Psoas muscle (tissue), 8 donors: ENCODE data around the gene AUTS2. TPM values are rescaled to one million over a fixed set of nuclear protein-coding genes. Genes with fewer than 3 reads are reported as not detected.

Experiments used
- ATAC-seq, 4 donors: fragments of 200-7000 bp; cut with Tn5 transposase; one replicate each; pipeline ENCODE4 v1.9.1; 2020; ENCODE audit warnings: moderate library complexity in 3 of 4, mild to moderate bottlenecking in 2 of 4
- DNase-seq, 2 donors: peaks; one replicate each; pipeline ENCODE4 v3.0.0-alpha.2; 2020
- H3K27ac ChIP-seq: fragments of 200-600 bp; one replicate; pipeline ENCODE4 v1.8.0; 2022
- H3K27me3 ChIP-seq, 3 donors: fragments of 200-600 bp in 1 of 3; one replicate each; pipeline versions ENCODE4 v1.6.1 to v1.8.0; 2013 to 2022; ENCODE audit warnings: low read length in 2 of 3, mild to moderate bottlenecking in 2 of 3, moderate library complexity in 1 of 3; ENCODE audit not compliant: insufficient read depth in 3 of 3
- H3K36me3 ChIP-seq, 2 donors: fragments of 200-600 bp in 1 of 2; one replicate each; pipeline versions ENCODE4 v1.6.1 to v1.8.0; 2013 to 2022; ENCODE audit warnings: low read depth in 1 of 2, mild to moderate bottlenecking in 1 of 2, moderate library complexity in 1 of 2; ENCODE audit not compliant: insufficient read depth in 1 of 2
- H3K4me1 ChIP-seq: fragments of 200-600 bp; one replicate; pipeline ENCODE4 v1.8.0; 2022
- H3K4me3 ChIP-seq: fragments of 200-600 bp; one replicate; pipeline ENCODE4 v1.8.0; 2022; ENCODE audit warnings: mild to moderate bottlenecking
- H3K9me3 ChIP-seq: fragments of 200-600 bp; one replicate; pipeline ENCODE4 v1.8.0; 2022
- CTCF ChIP-seq: fragments of 200-600 bp; IDR thresholded peaks from one replicate; pipeline ENCODE4 v1.8.0; 2022; ENCODE audit warnings: antibody characterized with exemption
- WGBS, 3 donors: extraction: QIAGEN DNeasy Blood & Tissue Kit; methylation state at CpG; one replicate each; pipeline versions ENCODE4 v1.1.6 to v1.1.7; 2013; 5-methylcytosine and 5-hydroxymethylcytosine counted together
- intact Hi-C, 2 donors: fragments of 100-400 bp; cut with DNase I; formaldehyde crosslinking; loops; one replicate each; pipeline versions ENCODE4 v1.11.0 to v1.14.2; 2022
- polyA plus RNA-seq, 3 donors: library from polyadenylated mRNA; stranded (reverse); fragments of 200-250 nt; gene quantifications; one replicate each; pipeline ENCODE4 v1.2.3, GENCODE V29; 2013
- total RNA-seq, 4 donors: library from RNA; stranded (reverse); fragmentation: NEBNext Ultra II Directional in 2 of 4; extraction: Animal tissue kit (Norgen Biotek cat#: 25700) in 2 of 4; gene quantifications; one replicate each; pipeline versions ENCODE4 v1.2.1 to v1.2.4, GENCODE V29; 2021 to 2023
- donor health status: healthy with polysubstance abuse.
- donor health status: DM: no; HTN: no; CAD: no; lungs with moderate emphysema.
- donor health status: Bipolar disorder and iron deficiency.
- donor health status: healthy.
- donor health status: DM: yes; HTN: yes; CAD: no.
- donor health status: DM: no; HTN: no; CAD: no.
- donor health status: DM: no; HTN: no; CAD: no.
- donor health status: DM: yes; HTN: yes; CAD: no.

The AUTS2 gene
- total and polyA plus RNA-seq, 7 donors, result 5.0 to 33.5 (median 14.3) TPM

DNA sequence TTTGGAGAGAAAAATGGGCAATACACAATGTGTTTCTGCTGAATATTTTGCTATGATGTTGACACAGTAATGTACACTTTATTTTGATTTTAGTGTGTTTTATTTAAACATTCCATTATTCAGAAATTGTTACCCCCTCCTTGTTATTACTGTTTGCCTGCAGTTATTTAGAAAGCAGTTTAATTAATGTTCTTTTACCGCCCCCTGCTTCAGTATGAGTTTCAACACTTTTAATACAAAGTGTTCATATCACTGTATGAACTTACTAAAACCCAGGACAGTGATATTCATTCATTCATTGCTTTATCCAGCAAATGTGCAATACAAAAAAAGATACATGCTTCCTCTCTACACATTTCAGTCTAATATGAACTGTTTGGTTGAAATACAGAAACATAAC lies 159.3 kb downstream of the AUTS2 start:
- TF ChIP-seq CTCF, result no peak
- peaks cover 4% of the 10 kb centered on the region for H3K4me1 ChIP-seq
- no peak overlapping the region for H3K27ac ChIP-seq
- H3K27me3 ChIP-seq, result no peaks in the 10 kb centered on the region
- H3K9me3 ChIP-seq, result no peaks in the 10 kb centered on the region
- no peak for DNase-seq
- intact Hi-C loops, result no loop called here
- 85 to 100% (median 97%) methylated on average over 1 of the region's 1 CpG for WGBS, 3 donors
- no peak overlapping the region for H3K4me3 ChIP-seq
- no peak for ATAC-seq
- H3K36me3 ChIP-seq, result no peaks in the 10 kb centered on the region

DNA sequence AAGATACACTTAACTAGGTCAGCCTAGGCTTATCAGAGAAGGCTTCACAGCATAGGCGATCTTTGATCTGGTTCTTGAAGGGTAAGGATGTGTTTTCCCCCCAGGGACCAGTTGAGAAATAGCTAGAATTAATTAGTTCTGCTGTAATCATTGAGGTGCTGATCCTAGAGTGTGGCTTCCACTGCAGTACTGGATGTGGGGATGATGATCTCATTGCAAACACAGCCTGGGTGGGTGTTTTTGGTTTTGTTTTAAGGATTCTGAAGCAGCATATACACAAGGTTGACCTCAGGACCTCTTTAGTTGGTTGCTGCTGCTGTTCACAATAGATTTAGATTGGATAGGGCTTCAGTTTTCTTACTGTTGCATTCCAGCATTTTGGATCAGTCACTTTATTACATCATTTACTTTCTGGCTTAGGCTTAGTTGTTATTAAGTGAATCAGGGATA lies 159.7 kb downstream of the AUTS2 start:
- Histone ChIP-seq H3K27me3 (no peaks in the 10 kb centered on the region), H3K9me3 (no peaks in the 10 kb centered on the region), H3K4me3 (no peak overlapping the region), H3K4me1 (peaks cover 4% of the 10 kb centered on the region), H3K27ac (no peak overlapping the region), H3K36me3 (no peaks in the 10 kb centered on the region)
- intact Hi-C loops, result no loop called here
- ATAC-seq, result peak in 1 of 4 donors; percentile 35
- 62 to 76% (median 65%) methylated on average over 1 of the region's 1 CpG for WGBS, 3 donors
- no peak for DNase-seq
- no peak for TF ChIP-seq CTCF

GRCh38 chr7:69759373-69759772 lies 161.1 kb downstream of the AUTS2 start:
- WGBS, 3 donors, result 58 to 85% (median 72%) methylated on average over 4 of the region's 4 CpGs
- ATAC-seq, result no peak
- intact Hi-C loops, result no loop called here

DNA sequence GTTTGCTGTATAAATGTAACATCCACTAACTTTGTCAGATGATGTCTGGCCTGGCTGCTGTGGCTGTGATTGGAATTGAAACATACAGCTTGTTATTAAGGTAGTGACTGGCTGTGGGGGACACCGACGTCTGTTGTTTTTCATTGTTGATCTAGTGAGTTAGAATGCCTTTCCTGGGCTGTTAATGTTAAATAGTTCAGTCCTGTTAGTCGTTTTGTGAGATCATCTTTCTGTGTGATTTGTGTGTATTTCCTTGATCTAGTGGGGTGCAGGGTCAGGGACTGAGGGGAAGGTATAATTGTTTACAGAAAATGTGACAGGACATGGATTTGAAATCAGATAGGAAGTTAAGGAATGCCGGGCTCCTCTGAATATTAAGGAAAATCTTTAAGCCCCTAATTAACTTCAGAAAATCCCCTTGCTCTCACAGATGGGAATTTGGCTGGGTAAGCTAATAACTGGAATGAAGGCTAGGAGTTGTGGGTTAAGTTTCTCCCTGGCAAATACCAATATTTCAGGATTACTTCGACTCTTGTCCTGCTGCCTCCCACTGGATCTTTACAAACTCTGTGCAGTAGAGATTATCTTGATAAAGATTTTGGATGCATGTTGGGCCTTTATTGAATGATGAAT lies 163.1 kb downstream of the AUTS2 start:
- H3K27ac ChIP-seq, result no peak overlapping the region
- no peak for TF ChIP-seq CTCF
- intact Hi-C loops, result no loop called here
- whole genome bisulfite sequencing, 3 donors, result 52 to 59% (median 55%) methylated on average over 5 of the region's 5 CpGs
- no peak overlapping the region for H3K4me3 ChIP-seq
- H3K36me3 ChIP-seq, result no peaks in the 10 kb centered on the region
- H3K27me3 ChIP-seq, result no peaks in the 10 kb centered on the region
- no peak for ATAC-seq
- H3K4me1 ChIP-seq, result peaks cover 3% of the 10 kb centered on the region
- H3K9me3 ChIP-seq, result no peaks in the 10 kb centered on the region
- DNase-seq, result no peak

More at GRCh38 chr7:69759373-69759772, 161.1 kb downstream of the AUTS2 start:
- no peak for TF ChIP-seq CTCF
- Histone ChIP-seq H3K4me3 (no peak overlapping the region), H3K27me3 (no peaks in the 10 kb centered on the region), H3K27ac (no peak overlapping the region), H3K36me3 (no peaks in the 10 kb centered on the region), H3K9me3 (no peaks in the 10 kb centered on the region), H3K4me1 (peaks cover 4% of the 10 kb centered on the region)
- no peak for DNase-seq

- intact Hi-C loops, result no loop called here
- no peaks in the 10 kb centered on the region for H3K27me3 ChIP-seq
- no peaks in the 10 kb centered on the region for H3K4me1 ChIP-seq
- TF ChIP-seq CTCF, result no peak
- no peak overlapping the region for H3K4me3 ChIP-seq
- WGBS, 3 donors, result 95 to 96% (median 96%) methylated on average over 3 of the region's 3 CpGs
- ATAC-seq, result no peak
- no peaks in the 10 kb centered on the region for H3K9me3 ChIP-seq
- no peaks in the 10 kb centered on the region for H3K36me3 ChIP-seq
- DNase-seq, result no peak
- H3K27ac ChIP-seq, result no peak overlapping the region
These were observed 164.6 kb downstream of the AUTS2 start for GRCh38 chr7:69762821-69763352.
